Neural cell (in vitro differentiated cells): ENCODE results near the gene DDX1. TPM values are rescaled to one million over a fixed set of nuclear protein-coding genes. Genes with fewer than 3 reads are reported as not detected.

Source experiments
- H2AFZ ChIP-seq: fragments of 200-600, 300-800 bp; sonication (generic), shearing (Covaris generic); 2 replicates; pipeline ENCODE4 v1.6.0; 2014; ENCODE audit warnings: low read depth, mild to moderate bottlenecking, antibody characterized with exemption, low read length, moderate library complexity
- H3F3A ChIP-seq: fragments of 200-600 bp; shearing (Covaris generic); 2 replicates; pipeline ENCODE4 v1.6.1; 2016; ENCODE audit warnings: mild to moderate bottlenecking, moderate library complexity, mixed read lengths, antibody characterized with exemption, low read length; ENCODE audit not compliant: insufficient read depth, poor library complexity, severe bottlenecking
- H3K27ac ChIP-seq: fragments of 200-600, 300-800 bp; sonication (generic), shearing (Covaris generic); 2 replicates; pipeline ENCODE4 v1.5.1; 2014; ENCODE audit warnings: mild to moderate bottlenecking, low read length, moderate library complexity
- H3K27me3 ChIP-seq: fragments of 300-800, 200-600 bp; sonication (generic), shearing (Covaris generic); 2 replicates; pipeline ENCODE4 v1.6.0; 2014; ENCODE audit warnings: mild to moderate bottlenecking, low read depth, low read length, moderate library complexity; ENCODE audit not compliant: insufficient read depth
- H3K36me3 ChIP-seq: fragments of 300-800, 200-600 bp; sonication (generic), shearing (Covaris generic); 2 replicates; pipeline ENCODE4 v1.5.1; 2014; ENCODE audit warnings: mild to moderate bottlenecking, antibody characterized with exemption, low read length, moderate library complexity; ENCODE audit not compliant: insufficient read depth
- H3K4me2 ChIP-seq: fragments of 300-800, 200-600 bp; sonication (generic), shearing (Covaris generic); 2 replicates; pipeline ENCODE4 v1.6.0; 2014; ENCODE audit warnings: mild to moderate bottlenecking, low read length
- H3K4me3 ChIP-seq: fragments of 300-800, 200-600 bp; sonication (generic), shearing (Covaris generic); 2 replicates; pipeline ENCODE4 v1.5.1; 2014; ENCODE audit warnings: mild to moderate bottlenecking, low read length, moderate library complexity
- H3K79me2 ChIP-seq: fragments of 200-600 bp; shearing (Covaris generic); replicated peaks from 2 replicates; pipeline ENCODE4 v1.6.0; 2014; ENCODE audit warnings: mild to moderate bottlenecking, low read length, moderate library complexity; ENCODE audit not compliant: insufficient read depth
- H3K9ac ChIP-seq: fragments of 300-800, 200-600 bp; sonication (generic), shearing (Covaris generic); 2 replicates; pipeline ENCODE4 v1.6.1; 2016; ENCODE audit warnings: mild to moderate bottlenecking, low read length, mixed read lengths
- H3K9me2 ChIP-seq: fragments of 200-600 bp; shearing (Covaris generic); 2 replicates; pipeline ENCODE4 v1.6.1; 2016; ENCODE audit warnings: mild to moderate bottlenecking, low read length, mixed read lengths; ENCODE audit not compliant: insufficient read depth
- H3K9me3 ChIP-seq: fragments of 200-600, 300-800 bp; sonication (generic), shearing (Covaris generic); 2 replicates; pipeline ENCODE4 v1.6.1; 2016; ENCODE audit warnings: mild to moderate bottlenecking, mixed run types, low read length, moderate library complexity, mixed read lengths
- H4K20me1 ChIP-seq: fragments of 200-600 bp; shearing (Covaris generic); 2 replicates; pipeline ENCODE4 v1.6.1; 2016; ENCODE audit warnings: mild to moderate bottlenecking, mixed run types; ENCODE audit not compliant: insufficient read depth
- CTCF ChIP-seq: fragments of 450-650 bp; IDR thresholded peaks from 2 replicates; pipeline ENCODE4 v1.5.1; 2014; ENCODE audit warnings: antibody characterized with exemption, mild to moderate bottlenecking, moderate library complexity; ENCODE audit not compliant: poor library complexity, severe bottlenecking
- EP300 ChIP-seq: fragments of 450-650 bp; conservative IDR thresholded peaks from 2 replicates; pipeline ENCODE4 v1.6.1; 2014; ENCODE audit warnings: antibody characterized with exemption, mild to moderate bottlenecking, moderate library complexity; ENCODE audit not compliant: poor library complexity, severe bottlenecking
- EZH2 ChIP-seq: fragments of 200-600, 300-800 bp; shearing (Covaris generic), sonication (generic); IDR thresholded peaks from 2 replicates; pipeline ENCODE4 v1.6.1; 2014; ENCODE audit warnings: antibody characterized with exemption, low read length, borderline replicate concordance, mild to moderate bottlenecking; ENCODE audit not compliant: insufficient read depth, poor library complexity, severe bottlenecking
- MXI1 ChIP-seq: fragments of 450-650 bp; conservative IDR thresholded peaks from 2 replicates; pipeline ENCODE4 v1.6.1; 2014; ENCODE audit warnings: antibody characterized with exemption, mild to moderate bottlenecking; ENCODE audit not compliant: poor library complexity, severe bottlenecking
- POLR2AphosphoS5 ChIP-seq: IDR thresholded peaks from 2 replicates; pipeline ENCODE4 v1.6.1; 2012
- RAD21 ChIP-seq: fragments of 450-650 bp; conservative IDR thresholded peaks from 2 replicates; pipeline ENCODE4 v1.6.1; 2014; ENCODE audit warnings: antibody characterized with exemption, mild to moderate bottlenecking, moderate library complexity
- REST ChIP-seq: IDR thresholded peaks from 2 replicates; pipeline ENCODE4 v1.6.1; 2012; ENCODE audit warnings: borderline replicate concordance
- SMC3 ChIP-seq: fragments of 450-650 bp; conservative IDR thresholded peaks from 2 replicates; pipeline ENCODE4 v1.6.1; 2014; ENCODE audit warnings: antibody characterized with exemption, mild to moderate bottlenecking, moderate library complexity; ENCODE audit not compliant: poor library complexity
- TAF1 ChIP-seq: IDR thresholded peaks from 2 replicates; pipeline ENCODE4 v1.6.1; 2012; ENCODE audit warnings: low read depth
- polyA plus RNA-seq: library from polyadenylated mRNA; depleted of rRNA; stranded (reverse); fragments of >200 nt; gene quantifications from 2 replicates; pipeline ENCODE4 v1.2.3, GENCODE V29; 2014

Gene DDX1
- polyA plus RNA-seq, 1 donor from 2014 or later = 159 TPM

GRCh38 chr2:15553519-15553918 lies 38.1 kb upstream of the DDX1 start:
- Histone ChIP-seq H3K9me3 (no peaks in the 10 kb centered on the region), H3K27ac (no peak overlapping the region), H3K4me3 (no peak overlapping the region), H3K9me2 (no peaks in the 10 kb centered on the region), H3F3A (no peaks in the 10 kb centered on the region), H3K4me2 (no peak overlapping the region), H4K20me1 (no peaks in the 10 kb centered on the region), H2AFZ (no peak overlapping the region), H3K36me3 (peaks cover 7% of the 10 kb centered on the region), H3K9ac (no peak overlapping the region), H3K27me3 (no peaks in the 10 kb centered on the region), H3K79me2 (peaks cover 16% of the 10 kb centered on the region)
- TF ChIP-seq EP300 (no peak), REST (no peak), RAD21 (no peak), EZH2 (no peak), POLR2AphosphoS5 (no peak), SMC3 (no peak), TAF1 (no peak), MXI1 (no peak), CTCF (no peak)

- Histone ChIP-seq H2AFZ (no peak overlapping the region), H3K4me2 (no peak overlapping the region), H3F3A (no peaks in the 10 kb centered on the region), H3K27ac (no peak overlapping the region), H3K9ac (no peak overlapping the region), H3K9me2 (no peaks in the 10 kb centered on the region), H3K4me3 (no peak overlapping the region), H3K27me3 (no peaks in the 10 kb centered on the region), H3K79me2 (peaks cover 18% of the 10 kb centered on the region), H3K9me3 (no peaks in the 10 kb centered on the region), H4K20me1 (no peaks in the 10 kb centered on the region), H3K36me3 (peaks cover 4% of the 10 kb centered on the region)
- TF ChIP-seq SMC3 (no peak), CTCF (no peak), MXI1 (no peak), EP300 (no peak), EZH2 (no peak), POLR2AphosphoS5 (no peak), REST (no peak), RAD21 (no peak), TAF1 (no peak)
Measured at GRCh38 chr2:15553951-15554350, 37.7 kb upstream of the DDX1 start.
